IMR-90 (cell line): ENCODE data around the gene FOXN3. TPM values are rescaled to one million over a fixed set of nuclear protein-coding genes. Genes with fewer than 3 reads are reported as not detected.

ENCODE experiments used
- ATAC-seq: fragments of 200-7000 bp; cut with Tn5 transposase; 2 replicates; pipeline ENCODE4 v1.9.1; 2020; ENCODE audit warnings: low read depth, mild to moderate bottlenecking, moderate library complexity
- BruUV-seq: library from RNA; stranded (reverse); fragments of 400-500 nt; replicated peaks from 2 replicates; lab custom pipeline; 2021; lab: Mats Ljungman, UMichigan
- CTCF ChIA-PET: fragments of 300-600 bp; formaldehyde crosslinking; extraction: SDS; loops from one replicate; lab custom pipeline; 2021; ENCODE audit warnings: antibody characterized with exemption; lab: Yijun Ruan, JAX
- POLR2A ChIA-PET: fragments of 300-600 bp; sonication (Branson Sonifier 250); formaldehyde crosslinking; loops from one replicate; lab custom pipeline; 2022; ENCODE audit warnings: antibody characterized with exemption; ENCODE audit not compliant: unreplicated experiment; lab: Charles Lee
- DNase-seq: peaks from one replicate; pipeline ENCODE4 v3.0.0; 2013
- H2AFZ ChIP-seq: replicated peaks from 2 replicates; pipeline ENCODE3; 2013; ENCODE audit warnings: low read length, mild to moderate bottlenecking; ENCODE audit not compliant: poor library complexity
- H2AK5ac ChIP-seq: 2 replicates; pipeline ENCODE4 v1.6.1; 2013; ENCODE audit warnings: low read depth, low read length, inconsistent platforms
- H2AK9ac ChIP-seq: replicated peaks from 2 replicates; pipeline ENCODE3; 2013; ENCODE audit warnings: mild to moderate bottlenecking, low read depth, low read length, moderate library complexity; ENCODE audit not compliant: poor library complexity
- H2BK120ac ChIP-seq: 2 replicates; pipeline ENCODE4 v1.6.1; 2013; ENCODE audit warnings: low read depth, low read length, inconsistent platforms
- H2BK15ac ChIP-seq: 3 replicates; pipeline ENCODE4 v1.6.1; 2013; ENCODE audit warnings: low read depth, low read length, inconsistent platforms
- H2BK20ac ChIP-seq: 2 replicates; pipeline ENCODE4 v1.6.1; 2013; ENCODE audit warnings: low read depth, mild to moderate bottlenecking, inconsistent platforms, low read length, moderate library complexity
- H2BK5ac ChIP-seq: 2 replicates; pipeline ENCODE4 v1.6.1; 2013; ENCODE audit warnings: mild to moderate bottlenecking, low read depth, low read length, inconsistent platforms; ENCODE audit not compliant: poor library complexity, severe bottlenecking
- H3K14ac ChIP-seq: replicated peaks from 2 replicates; pipeline ENCODE4 v1.6.1; 2013; ENCODE audit warnings: low read depth, low read length, inconsistent platforms
- H3K18ac ChIP-seq: 2 replicates; pipeline ENCODE4 v1.6.1; 2013; ENCODE audit warnings: low read depth, low read length, control low read depth
- H3K23ac ChIP-seq: 2 replicates; pipeline ENCODE4 v1.6.1; 2013; ENCODE audit warnings: low read depth, low read length, inconsistent platforms
- H3K27ac ChIP-seq: 2 replicates; pipeline ENCODE4 v1.5.1; 2013; ENCODE audit warnings: mild to moderate bottlenecking, control low read depth, low read length; ENCODE audit not compliant: insufficient read depth
- H3K27me3 ChIP-seq: 2 replicates; pipeline ENCODE4 v1.6.1; 2013; ENCODE audit warnings: low read length; ENCODE audit not compliant: control insufficient read depth, insufficient read depth
- H3K36me3 ChIP-seq: 2 replicates; pipeline ENCODE4 v1.6.1; 2013; ENCODE audit warnings: low read length, mixed read lengths; ENCODE audit not compliant: control insufficient read depth, insufficient read depth
- H3K4ac ChIP-seq: 2 replicates; pipeline ENCODE4 v1.6.1; 2013; ENCODE audit warnings: low read depth, low read length, inconsistent platforms
- H3K4me1 ChIP-seq: 2 replicates; pipeline ENCODE4 v1.6.1; 2013; ENCODE audit warnings: low read length, mixed read lengths; ENCODE audit not compliant: control insufficient read depth, insufficient read depth
- H3K4me2 ChIP-seq: 2 replicates; pipeline ENCODE4 v1.6.1; 2013; ENCODE audit warnings: low read depth, mild to moderate bottlenecking, control low read depth, low read length, moderate library complexity
- H3K4me3 ChIP-seq: 2 replicates; pipeline ENCODE4 v1.5.1; 2013; ENCODE audit warnings: low read depth, mild to moderate bottlenecking, control low read depth, low read length, moderate library complexity; ENCODE audit not compliant: insufficient read depth
- H3K56ac ChIP-seq: 2 replicates; pipeline ENCODE4 v1.6.1; 2013; ENCODE audit warnings: low read length, inconsistent platforms; ENCODE audit not compliant: insufficient read depth; ENCODE audit errors: extremely low read depth
- H3K79me1 ChIP-seq, 2 experiments: 2 replicates each; pipeline ENCODE4 v1.6.1; 2013; ENCODE audit warnings: low read length in 2 of 2, inconsistent platforms in 1 of 2, low read depth in 1 of 2
- H3K9ac ChIP-seq: 2 replicates; pipeline ENCODE4 v1.6.1; 2013; ENCODE audit warnings: low read depth, low read length, control low read depth
- H3K9me1 ChIP-seq: 2 replicates; pipeline ENCODE4 v1.6.1; 2013; ENCODE audit warnings: low read length, inconsistent platforms; ENCODE audit not compliant: insufficient read depth
- H3K9me3 ChIP-seq: 2 replicates; pipeline ENCODE4 v1.6.1; 2013; ENCODE audit warnings: low read length; ENCODE audit not compliant: control insufficient read depth, insufficient read depth
- H4K20me1 ChIP-seq: 2 replicates; pipeline ENCODE4 v1.6.1; 2013; ENCODE audit warnings: low read length, inconsistent platforms; ENCODE audit not compliant: insufficient read depth
- H4K5ac ChIP-seq: 2 replicates; pipeline ENCODE4 v1.6.1; 2013; ENCODE audit warnings: mild to moderate bottlenecking, low read depth, low read length, control low read depth
- H4K8ac ChIP-seq, 2 experiments: 2 replicates each; pipeline ENCODE4 v1.6.1; 2013; ENCODE audit warnings: low read depth in 2 of 2, low read length in 2 of 2, control low read depth in 1 of 2, inconsistent platforms in 1 of 2
- H4K91ac ChIP-seq: 2 replicates; pipeline ENCODE4 v1.6.1; 2013; ENCODE audit warnings: low read depth, low read length, inconsistent platforms; ENCODE audit not compliant: insufficient read depth
- CEBPB ChIP-seq: IDR thresholded peaks from 2 replicates; pipeline ENCODE4 v1.6.1; 2012; ENCODE audit warnings: low read depth, low read length, improper control_type of control experiment
- CHD1 ChIP-seq: IDR thresholded peaks from 2 replicates; pipeline ENCODE4 v1.6.1; 2012; ENCODE audit warnings: low read depth, low read length, improper control_type of control experiment
- MAFK ChIP-seq: IDR thresholded peaks from 2 replicates; pipeline ENCODE4 v1.6.1; 2012; ENCODE audit warnings: low read depth, low read length, improper control_type of control experiment
- MXI1 ChIP-seq: IDR thresholded peaks from 2 replicates; pipeline ENCODE4 v1.6.1; 2012; ENCODE audit warnings: low read depth, mild to moderate bottlenecking, low read length, moderate library complexity, borderline replicate concordance
- RAD21 ChIP-seq: IDR thresholded peaks from 2 replicates; pipeline ENCODE4 v1.6.1; 2012; ENCODE audit warnings: low read length, improper control_type of control experiment
- RCOR1 ChIP-seq: IDR thresholded peaks from 2 replicates; pipeline ENCODE4 v1.6.1; 2012; ENCODE audit warnings: mild to moderate bottlenecking, low read length, improper control_type of control experiment; ENCODE audit not compliant: insufficient replicate concordance
- SMC3 ChIP-seq: fragments of 150-350 bp; IDR thresholded peaks from 2 replicates; pipeline ENCODE4 v1.6.1; 2016; ENCODE audit warnings: low read depth, mild to moderate bottlenecking, antibody characterized with exemption, low read length, moderate library complexity
- WGBS, 2 experiments: methylation state at CpG; one replicate each; pipeline versions ENCODE4 v1.1.5 to v1.1.7; 2013; ENCODE audit warnings: missing lambda C conversion rate in 2 of 2; ENCODE audit not compliant: insufficient read length in 1 of 2; ENCODE audit errors: extremely low coverage in 2 of 2; 5-methylcytosine and 5-hydroxymethylcytosine counted together
- dilution Hi-C: fragments of 300-500 bp; cut with HindIII; formaldehyde crosslinking; loops from one replicate; pipeline ENCODE4 v1.14.3; 2018; ENCODE audit warnings: low sequenced_read_pairs; ENCODE audit not compliant: unreplicated experiment
- in situ Hi-C: fragments of 300-500 bp; cut with MboI; formaldehyde crosslinking; loops from 3 replicates; pipeline ENCODE4 v1.14.3; 2019; ENCODE audit warnings: low sequenced_read_pairs, inconsistent platforms, mixed read lengths
- intact Hi-C: fragments of 100-400 bp; cut with micrococcal nuclease; formaldehyde crosslinking; loops from 2 replicates; pipeline ENCODE4 v1.10.0; 2022
- polyA plus RNA-seq, 3 experiments: library from polyadenylated mRNA; depleted of rRNA; stranded (reverse); fragments of >200 nt; gene quantifications; 2 replicates each; pipeline ENCODE4 v1.2.3, GENCODE V29; 2012; ENCODE audit warnings: low replicate concordance in 1 of 3
- total RNA-seq: library from RNA; depleted of rRNA; stranded (reverse); fragments of >200 nt; gene quantifications from 2 replicates; pipeline ENCODE4 v1.2.3, GENCODE V29; 2012

FOXN3 gene
- total and polyA plus RNA-seq, 2 of the 4 experiments (the other 2 are of a cell fraction) = 22.6 to 33.7 TPM

- Histone ChIP-seq H2BK120ac (no peak overlapping the region), H4K20me1 (no peaks in the 10 kb centered on the region), H3K36me3 (no peaks in the 10 kb centered on the region), H2BK5ac (no peak overlapping the region), H4K8ac (no peak overlapping the region), H3K9me3 (no peaks in the 10 kb centered on the region; the same call in 1 of the 2 replicates), H3K9ac (no peak overlapping the region), H4K5ac (no peak overlapping the region), H3K4me1 (peaks cover 1% of the 10 kb centered on the region; the same call in 1 of the 2 replicates), H3K14ac (no peak overlapping the region), H3K27ac (no peak overlapping the region), H2BK15ac (no peak overlapping the region), H3K56ac (no peak overlapping the region), H3K4me3 (no peak overlapping the region), H3K4ac (no peak overlapping the region), H3K4me2 (no peak overlapping the region), H4K91ac (no peak overlapping the region), H2AK9ac (no peak overlapping the region), H3K27me3 (0 out of 2 replicates have a peak, but pooled peaks cover 2% of the 10 kb centered on the region), H2AFZ (no peak overlapping the region), H2AK5ac (no peak overlapping the region), H3K79me1 (no peaks in the 10 kb centered on the region), H3K18ac (no peak overlapping the region), H2BK20ac (no peak overlapping the region), H3K23ac (no peak overlapping the region), H3K9me1 (no peaks in the 10 kb centered on the region)
- ChIA-PET CTCF (no interaction called here), POLR2A (no interaction called here)
- ATAC-seq = no peak
- TF ChIP-seq RCOR1 (no peak), MAFK (peak; percentile 32; the same call in 1 of the 2 replicates), CHD1 (no peak), CEBPB (no peak), SMC3 (no peak), MXI1 (no peak), RAD21 (no peak)
- intact Hi-C loops (no loop called here), dilution Hi-C loops (no loop called here), in situ Hi-C loops (no loop called here)
- WGBS, 2 experiments = 88% methylated on average over 3 of the region's 7 CpGs; no CpG with 5 or more reads in 1 of the 2 experiments
- no TSS peak for BruUV-seq
- DNase-seq = peak; percentile 32
These were observed 270.8 kb downstream of the FOXN3 start for GRCh38 chr14:89146274-89146673.
